RWPE2 (cell line): Measurements from ENCODE around the gene AXDND1.

Source experiments
- ATAC-seq: fragments of 200-7000 bp; cut with Tn5 transposase; 3 replicates; pipeline ENCODE4 v1.9.1; 2021; ENCODE audit warnings: low read depth
- DNase-seq: peaks from one replicate; pipeline ENCODE4 v3.0.0-alpha.2; 2020; ENCODE audit warnings: low spot score
- H3K27ac ChIP-seq: fragments of 450-650 bp; 2 replicates; pipeline ENCODE4 v1.5.1; 2017; ENCODE audit warnings: mild to moderate bottlenecking; ENCODE audit not compliant: poor library complexity, severe bottlenecking
- H3K27me3 ChIP-seq: fragments of 250-450 bp; sonication (Bioruptor Pico); 2 replicates; pipeline ENCODE4 v1.5.1; 2021; ENCODE audit warnings: mild to moderate bottlenecking, moderate library complexity; ENCODE audit not compliant: insufficient read depth, poor library complexity, severe bottlenecking
- H3K36me3 ChIP-seq: fragments of 250-450 bp; sonication (Bioruptor Pico); 2 replicates; pipeline ENCODE4 v1.5.1; 2020; ENCODE audit warnings: low read depth, mild to moderate bottlenecking, moderate library complexity
- H3K4me1 ChIP-seq: fragments of 250-450 bp; sonication (Bioruptor Pico); 2 replicates; pipeline ENCODE4 v1.5.1; 2021; ENCODE audit warnings: mild to moderate bottlenecking, moderate library complexity; ENCODE audit not compliant: insufficient read depth, poor library complexity, severe bottlenecking
- H3K4me3 ChIP-seq: fragments of 250-450 bp; sonication (Bioruptor Pico); 2 replicates; pipeline ENCODE4 v1.5.1; 2021; ENCODE audit warnings: mild to moderate bottlenecking, moderate library complexity; ENCODE audit not compliant: severe bottlenecking
- H3K9me3 ChIP-seq: fragments of 250-450 bp; sonication (Bioruptor Pico); 2 replicates; pipeline ENCODE4 v1.5.1; 2021; ENCODE audit warnings: mild to moderate bottlenecking, moderate library complexity; ENCODE audit not compliant: severe bottlenecking
- TF ChIP-seq, protein P1 (sequence below): fragments of 450-650 bp; IDR thresholded peaks from one replicate; pipeline ENCODE4 v1.5.1; 2017; ENCODE audit warnings: mild to moderate bottlenecking, moderate library complexity; ENCODE audit not compliant: poor library complexity, severe bottlenecking

AXDND1 gene

DNA sequence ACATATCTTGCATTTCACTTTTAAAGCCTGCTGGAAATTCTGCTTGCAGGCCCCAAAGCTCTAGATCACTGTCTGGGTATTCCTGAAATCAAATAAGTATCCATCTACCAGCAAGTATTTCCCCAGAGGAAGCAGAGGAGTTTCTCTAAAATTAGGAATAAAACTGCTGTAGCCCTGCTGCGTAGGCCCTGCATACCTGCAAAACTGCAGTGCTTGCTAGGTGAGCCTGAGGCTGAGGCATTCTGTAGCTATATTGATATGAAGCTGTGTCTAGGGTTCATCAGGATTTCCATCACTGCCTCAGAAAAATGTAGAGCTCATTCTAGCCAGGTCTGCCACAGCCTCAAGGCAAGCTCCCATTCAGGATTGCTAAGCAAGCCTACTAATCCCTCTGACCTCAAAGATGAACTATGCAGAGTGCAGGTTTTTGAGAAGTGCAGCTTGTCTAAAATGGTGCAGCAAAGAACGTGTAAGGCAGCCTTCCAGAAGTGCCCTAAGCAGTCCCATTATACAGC, 181.3 kb downstream of the AXDND1 start:
- TF ChIP-seq, protein P1, sequence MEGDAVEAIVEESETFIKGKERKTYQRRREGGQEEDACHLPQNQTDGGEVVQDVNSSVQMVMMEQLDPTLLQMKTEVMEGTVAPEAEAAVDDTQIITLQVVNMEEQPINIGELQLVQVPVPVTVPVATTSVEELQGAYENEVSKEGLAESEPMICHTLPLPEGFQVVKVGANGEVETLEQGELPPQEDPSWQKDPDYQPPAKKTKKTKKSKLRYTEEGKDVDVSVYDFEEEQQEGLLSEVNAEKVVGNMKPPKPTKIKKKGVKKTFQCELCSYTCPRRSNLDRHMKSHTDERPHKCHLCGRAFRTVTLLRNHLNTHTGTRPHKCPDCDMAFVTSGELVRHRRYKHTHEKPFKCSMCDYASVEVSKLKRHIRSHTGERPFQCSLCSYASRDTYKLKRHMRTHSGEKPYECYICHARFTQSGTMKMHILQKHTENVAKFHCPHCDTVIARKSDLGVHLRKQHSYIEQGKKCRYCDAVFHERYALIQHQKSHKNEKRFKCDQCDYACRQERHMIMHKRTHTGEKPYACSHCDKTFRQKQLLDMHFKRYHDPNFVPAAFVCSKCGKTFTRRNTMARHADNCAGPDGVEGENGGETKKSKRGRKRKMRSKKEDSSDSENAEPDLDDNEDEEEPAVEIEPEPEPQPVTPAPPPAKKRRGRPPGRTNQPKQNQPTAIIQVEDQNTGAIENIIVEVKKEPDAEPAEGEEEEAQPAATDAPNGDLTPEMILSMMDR = no peak
- Histone ChIP-seq H3K4me3 (no peak overlapping the region), H3K27ac (no peak overlapping the region), H3K9me3 (no peaks in the 10 kb centered on the region), H3K27me3 (no peaks in the 10 kb centered on the region), H3K4me1 (no peaks in the 10 kb centered on the region), H3K36me3 (no peaks in the 10 kb centered on the region)
- ATAC-seq = no peak
- DNase-seq = no peak

DNA sequence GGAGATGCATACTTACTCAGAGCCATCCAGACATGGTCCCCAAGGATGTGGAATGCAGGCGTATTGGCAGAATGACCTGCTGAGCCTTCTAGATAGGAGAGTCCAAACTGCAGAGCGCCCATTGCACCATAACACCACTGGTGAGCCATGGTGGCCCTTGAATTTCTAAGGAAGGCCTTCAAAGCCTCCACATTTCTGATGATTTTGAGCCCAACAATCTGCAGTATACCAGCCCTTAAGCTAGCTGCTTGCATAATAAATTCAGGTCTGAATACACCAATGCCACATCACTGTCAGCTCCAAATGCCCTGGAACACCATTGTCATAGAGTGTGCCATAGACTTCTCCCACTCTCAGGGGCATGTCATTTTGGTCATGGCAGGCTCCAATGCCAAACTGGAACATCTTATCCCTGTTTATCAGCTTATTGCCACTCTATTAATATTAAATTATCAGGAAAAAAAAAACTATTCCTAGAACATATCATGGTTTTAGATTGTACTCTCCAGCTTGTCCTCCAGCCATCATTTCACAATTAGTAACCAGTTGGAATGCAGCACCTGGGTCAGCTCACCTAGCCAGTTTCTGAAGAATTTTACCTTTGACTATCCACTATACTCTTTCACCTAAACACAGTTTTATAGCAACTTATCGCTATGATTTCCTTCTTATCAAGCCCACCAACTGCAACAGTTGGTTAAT, 183.0 kb downstream of the AXDND1 start:
- H3K4me3 ChIP-seq = no peak overlapping the region
- H3K9me3 ChIP-seq = no peaks in the 10 kb centered on the region
- H3K27ac ChIP-seq = no peak overlapping the region
- TF ChIP-seq, protein P1 = no peak
- no peaks in the 10 kb centered on the region for H3K27me3 ChIP-seq
- DNase-seq (no peak), ATAC-seq (no peak)
- no peaks in the 10 kb centered on the region for H3K4me1 ChIP-seq
- H3K36me3 ChIP-seq = no peaks in the 10 kb centered on the region

DNA sequence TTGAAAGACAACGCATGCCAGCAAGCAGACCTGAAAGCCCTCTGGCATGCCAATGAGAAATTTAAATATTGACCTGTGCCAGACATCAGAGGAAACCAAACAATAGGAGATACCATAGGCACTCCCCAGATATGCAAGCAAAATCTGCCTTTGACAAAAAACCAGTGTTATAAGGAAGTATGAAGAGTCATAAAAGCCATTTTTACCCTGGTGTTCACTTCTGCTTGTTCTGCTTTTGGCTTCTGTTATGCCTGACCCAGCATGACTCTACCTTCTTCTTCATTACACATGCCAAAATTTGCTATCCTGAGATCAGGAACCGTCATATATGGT, 183.6 kb downstream of the AXDND1 start:
- Histone ChIP-seq H3K27ac (no peak overlapping the region), H3K27me3 (no peaks in the 10 kb centered on the region), H3K36me3 (no peaks in the 10 kb centered on the region), H3K9me3 (no peaks in the 10 kb centered on the region), H3K4me1 (no peaks in the 10 kb centered on the region), H3K4me3 (no peak overlapping the region)
- no peak for ATAC-seq
- TF ChIP-seq, protein P1 = no peak
- no peak for DNase-seq

DNA sequence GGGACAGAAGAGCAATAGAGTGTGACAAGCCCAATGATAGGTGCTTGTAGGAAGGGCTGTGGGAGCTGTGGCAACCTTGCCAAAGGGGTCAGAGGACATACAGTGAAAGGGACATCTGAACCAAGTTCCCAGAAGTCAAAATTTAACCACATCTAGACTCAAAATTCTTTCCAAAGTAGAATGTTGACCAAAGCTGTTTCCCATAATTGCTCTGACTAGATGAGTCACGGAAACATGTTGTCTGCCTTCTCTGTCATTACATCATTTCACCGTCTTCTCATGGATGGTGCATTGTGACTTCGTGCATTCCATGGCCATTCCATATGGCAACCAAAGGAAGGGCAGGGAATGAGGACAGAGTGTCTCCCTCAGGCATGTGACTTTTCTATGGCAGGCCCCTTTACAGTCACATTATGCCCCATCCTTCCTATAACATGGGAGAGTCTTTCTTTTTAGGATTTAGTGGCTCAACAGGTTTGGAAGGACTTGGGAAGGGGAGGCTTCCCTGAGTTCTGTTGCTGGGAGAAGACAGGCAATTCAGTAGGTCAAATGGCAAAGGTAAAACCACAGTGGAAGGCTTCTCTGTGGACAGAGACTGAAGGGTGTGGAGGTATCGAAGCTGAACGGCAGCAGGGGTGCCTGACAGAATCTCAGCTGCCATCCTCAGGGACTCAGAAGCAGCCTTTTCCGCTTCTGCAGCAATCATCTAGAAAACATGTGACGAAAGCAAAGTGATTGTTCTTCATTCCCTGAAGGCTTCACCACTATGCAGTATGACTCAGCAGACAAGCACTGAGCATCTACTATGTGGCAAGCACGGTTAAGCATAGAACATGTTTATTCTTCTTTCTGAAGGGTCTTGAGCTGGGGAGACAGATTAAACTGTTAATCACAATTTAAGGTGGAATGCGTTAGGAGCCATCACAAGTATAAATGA, 185.2 kb downstream of the AXDND1 start:
- peak; percentile 90 for ATAC-seq
- no peak for DNase-seq

More for the DNA sequence above, 185.2 kb downstream of the AXDND1 start:
- Histone ChIP-seq H3K27ac (no peak overlapping the region), H3K27me3 (no peaks in the 10 kb centered on the region), H3K4me1 (no peaks in the 10 kb centered on the region), H3K36me3 (no peaks in the 10 kb centered on the region), H3K4me3 (no peak overlapping the region), H3K9me3 (no peaks in the 10 kb centered on the region)
- TF ChIP-seq, protein P1 = no peak
